Peyer's patch (tissue), 4 donors: ENCODE results near the gene EXD2.

Source experiments
- CTCF ChIP-seq, 6 experiments: fragments of 450-650 bp in 4 of 6; fragments of 200-600 bp in 2 of 6; sonication (generic) in 1 of 6; IDR thresholded peaks; one replicate each; pipeline ENCODE4 v1.5.1; 2017 to 2019; ENCODE audit warnings: antibody characterized with exemption in 6 of 6, mild to moderate bottlenecking in 3 of 6, moderate library complexity in 1 of 6
- POLR2A ChIP-seq, 2 donors: fragments of 450-650 bp; IDR thresholded peaks; one replicate each; pipeline ENCODE4 v1.5.1; 2017; ENCODE audit warnings: antibody characterized with exemption in 2 of 2, mild to moderate bottlenecking in 2 of 2, moderate library complexity in 2 of 2

- no peak for TF ChIP-seq CTCF (IDR thresholded peaks at IDR 0.05)
- no peak for TF ChIP-seq POLR2A (IDR thresholded peaks at IDR 0.05)
Observed at GRCh38 chr14:69285661-69286255, 94.5 kb downstream of the EXD2 start.
